Activated naive CD4-positive, alpha-beta T cell treated with anti-CD3 and anti-CD28 coated beads, Interleukin-2, amount 10 ng/mL, durations not matched to agents 7 days and 5 days (primary cell): Measurements from ENCODE around the gene LAP3.
"Not testable (repeated sequence)": the region's sequence is repeated elsewhere in the genome, so short reads cannot be mapped to it uniquely, and the experiment has no call there.

Experiments
- CTCF ChIA-PET: fragments of 350-600 bp; sonication (Branson Sonifier 250); formaldehyde crosslinking; loops from one replicate; lab custom pipeline; 2021; ENCODE audit warnings: antibody characterized with exemption; lab: Charles Lee
- DNase-seq: peaks from one replicate; pipeline ENCODE4 v3.0.0-alpha.2; 2020
- H3K27ac Mint-ChIP-seq: one replicate; pipeline ENCODE4 v1.8.0; 2021; ENCODE audit warnings: mild to moderate bottlenecking, moderate library complexity, mixed read lengths
- H3K27me3 Mint-ChIP-seq: one replicate; pipeline ENCODE4 v1.8.0; 2021; ENCODE audit warnings: mild to moderate bottlenecking, mixed read lengths
- H3K36me3 Mint-ChIP-seq: one replicate; pipeline ENCODE4 v1.8.0; 2021; ENCODE audit warnings: mixed read lengths
- H3K4me1 Mint-ChIP-seq: one replicate; pipeline ENCODE4 v1.8.0; 2021; ENCODE audit warnings: mixed read lengths
- H3K4me3 Mint-ChIP-seq: one replicate; pipeline ENCODE4 v1.8.0; 2021; ENCODE audit warnings: mild to moderate bottlenecking, moderate library complexity, mixed read lengths
- H3K9me3 Mint-ChIP-seq: one replicate; pipeline ENCODE4 v1.8.0; 2021; ENCODE audit warnings: mixed read lengths

Gene LAP3

GRCh38 chr4:17576932-17577664 is at the start of gene LAP3:
TSS of gene LAP3 (plus strand) at chr4:17577198. CDS start at chr4:17577466, 268 bp downstream.
- H3K4me3 Mint-ChIP-seq, result peak within 1 kb of the TSS; percentile 89
- H3K27ac Mint-ChIP-seq, result peak within 1 kb of the TSS; percentile 95
- peaks cover 41% of the 10 kb centered on the region for H3K4me1 Mint-ChIP-seq
- H3K27me3 Mint-ChIP-seq, result no peaks in the 10 kb centered on the region
- peaks cover 19% of the 10 kb centered on the region for H3K36me3 Mint-ChIP-seq
- CTCF ChIA-PET, result interaction anchor here (0.7 to 1.6 kb wide), 4 partner anchors 28 to 240 kb away, joined by 3 to 5 read pairs (median 4); partner anchors contain the start of gene MED28
- DNase-seq, result peak; percentile 99
- no peaks in the 10 kb centered on the region for H3K9me3 Mint-ChIP-seq

GRCh38 chr4:17528551-17529165 is 48.3 kb upstream of the LAP3 start:
- no peak for DNase-seq
- Mint-ChIP-seq H3K4me3 (no peak overlapping the region), H3K36me3 (no peaks in the 10 kb centered on the region), H3K4me1 (no peaks in the 10 kb centered on the region), H3K27me3 (peaks cover 44% of the 10 kb centered on the region), H3K9me3 (no peaks in the 10 kb centered on the region), H3K27ac (no peak overlapping the region)
- CTCF ChIA-PET, result no interaction called here

- Mint-ChIP-seq H3K9me3 (no peaks in the 10 kb centered on the region), H3K36me3 (no peaks in the 10 kb centered on the region), H3K27ac (no peak overlapping the region), H3K27me3 (peaks cover 38% of the 10 kb centered on the region), H3K4me3 (no peak overlapping the region), H3K4me1 (peaks cover 2% of the 10 kb centered on the region)
- no peak for DNase-seq
- CTCF ChIA-PET, result no interaction called here
Observed at GRCh38 chr4:17531538-17532285, 45.3 kb upstream of the LAP3 start.

- no peaks in the 10 kb centered on the region for H3K36me3 Mint-ChIP-seq
- H3K4me1 Mint-ChIP-seq, result peaks cover 2% of the 10 kb centered on the region
- CTCF ChIA-PET, result no interaction called here
Observed at GRCh38 chr4:17534705-17535104, 42.3 kb upstream of the LAP3 start.

GRCh38 chr4:17535242-17535641 is 41.8 kb upstream of the LAP3 start:
- H3K36me3 Mint-ChIP-seq, result no peaks in the 10 kb centered on the region
- CTCF ChIA-PET, result no interaction called here
- no peak overlapping the region for H3K4me3 Mint-ChIP-seq
- H3K27ac Mint-ChIP-seq, result no peak overlapping the region
- H3K27me3 Mint-ChIP-seq, result peaks cover 32% of the 10 kb centered on the region
- H3K4me1 Mint-ChIP-seq, result peaks cover 2% of the 10 kb centered on the region
- no peaks in the 10 kb centered on the region for H3K9me3 Mint-ChIP-seq
- DNase-seq, result no peak

More at GRCh38 chr4:17534705-17535104, 42.3 kb upstream of the LAP3 start:
- no peaks in the 10 kb centered on the region for H3K9me3 Mint-ChIP-seq
- no peak for DNase-seq
- no peak overlapping the region for H3K27ac Mint-ChIP-seq
- H3K4me3 Mint-ChIP-seq, result no peak overlapping the region
- H3K27me3 Mint-ChIP-seq, result peaks cover 29% of the 10 kb centered on the region

GRCh38 chr4:17535906-17536305 is 41.1 kb upstream of the LAP3 start:
- no peak for DNase-seq
- Mint-ChIP-seq H3K4me1 (peaks cover 2% of the 10 kb centered on the region), H3K27me3 (peaks cover 31% of the 10 kb centered on the region), H3K27ac (no peak overlapping the region), H3K9me3 (no peaks in the 10 kb centered on the region), H3K36me3 (no peaks in the 10 kb centered on the region), H3K4me3 (no peak overlapping the region)
- CTCF ChIA-PET, result no interaction called here

- H3K27ac Mint-ChIP-seq, H3K9me3 Mint-ChIP-seq, H3K4me3 Mint-ChIP-seq, DNase-seq, H3K36me3 Mint-ChIP-seq, H3K4me1 Mint-ChIP-seq, CTCF ChIA-PET: not testable (repeated sequence)
- peaks cover 23% of the 10 kb centered on the region for H3K27me3 Mint-ChIP-seq
Observed at GRCh38 chr4:17537060-17537459, 39.9 kb upstream of the LAP3 start.

GRCh38 chr4:17544205-17544604 is 32.8 kb upstream of the LAP3 start:
- CTCF ChIA-PET, result interaction anchor here (1.9 kb wide), 1 partner anchor 264 kb away, joined by 6 read pairs; no protein-coding TSS in a partner anchor
- Mint-ChIP-seq H3K4me1 (peaks cover 4% of the 10 kb centered on the region), H3K27me3 (peaks cover 13% of the 10 kb centered on the region), H3K36me3 (no peaks in the 10 kb centered on the region), H3K27ac (no peak overlapping the region), H3K4me3 (no peak overlapping the region), H3K9me3 (no peaks in the 10 kb centered on the region)
- DNase-seq, result no peak

- H3K9me3 Mint-ChIP-seq, result no peaks in the 10 kb centered on the region
- no peak overlapping the region for H3K27ac Mint-ChIP-seq
- DNase-seq, result no peak
- CTCF ChIA-PET, result interaction anchor here (1.9 kb wide), 1 partner anchor 263 kb away, joined by 6 read pairs; no protein-coding TSS in a partner anchor
- no peaks in the 10 kb centered on the region for H3K36me3 Mint-ChIP-seq
- H3K4me1 Mint-ChIP-seq, result peaks cover 4% of the 10 kb centered on the region
- no peak overlapping the region for H3K4me3 Mint-ChIP-seq
- peaks cover 13% of the 10 kb centered on the region for H3K27me3 Mint-ChIP-seq
Observed at GRCh38 chr4:17544831-17545234, 32.2 kb upstream of the LAP3 start.

GRCh38 chr4:17545374-17546140 is 31.4 kb upstream of the LAP3 start:
- peaks cover 9% of the 10 kb centered on the region for H3K27me3 Mint-ChIP-seq
- H3K9me3 Mint-ChIP-seq, result no peaks in the 10 kb centered on the region
- H3K4me3 Mint-ChIP-seq, result no peak overlapping the region
- H3K4me1 Mint-ChIP-seq, result peaks cover 4% of the 10 kb centered on the region
- CTCF ChIA-PET, result interaction anchor here (0.6 to 1.9 kb wide), 3 partner anchors 87 to 1045 kb away, joined by 3 to 6 read pairs (median 3); no protein-coding TSS in a partner anchor
- no peaks in the 10 kb centered on the region for H3K36me3 Mint-ChIP-seq
- no peak overlapping the region for H3K27ac Mint-ChIP-seq
- DNase-seq, result no peak

- no peaks in the 10 kb centered on the region for H3K36me3 Mint-ChIP-seq
Observed at GRCh38 chr4:17546222-17546621, 30.8 kb upstream of the LAP3 start.

GRCh38 chr4:17546678-17547077 is 30.3 kb upstream of the LAP3 start:
- no peak overlapping the region for H3K4me3 Mint-ChIP-seq
- H3K27ac Mint-ChIP-seq, result no peak overlapping the region
- no peaks in the 10 kb centered on the region for H3K9me3 Mint-ChIP-seq
- CTCF ChIA-PET, result interaction anchor here (0.6 to 2.9 kb wide), 7 partner anchors 26 to 270 kb away, joined by 3 to 10 read pairs (median 3); no protein-coding TSS in a partner anchor
- no peak for DNase-seq
- peaks cover 16% of the 10 kb centered on the region for H3K27me3 Mint-ChIP-seq
- no peaks in the 10 kb centered on the region for H3K36me3 Mint-ChIP-seq
- peaks cover 4% of the 10 kb centered on the region for H3K4me1 Mint-ChIP-seq

More at GRCh38 chr4:17546222-17546621, 30.8 kb upstream of the LAP3 start:
- no peak for DNase-seq
- Mint-ChIP-seq H3K9me3 (no peaks in the 10 kb centered on the region), H3K27me3 (peaks cover 11% of the 10 kb centered on the region), H3K27ac (no peak overlapping the region), H3K4me3 (no peak overlapping the region), H3K4me1 (peaks cover 4% of the 10 kb centered on the region)
- CTCF ChIA-PET, result interaction anchor here (0.6 to 1.2 kb wide), 4 partner anchors 25 to 262 kb away, joined by 3 to 4 read pairs (median 3); no protein-coding TSS in a partner anchor

- no peak overlapping the region for H3K4me3 Mint-ChIP-seq
- H3K9me3 Mint-ChIP-seq, result no peaks in the 10 kb centered on the region
- peaks cover 23% of the 10 kb centered on the region for H3K27me3 Mint-ChIP-seq
- no peak overlapping the region for H3K27ac Mint-ChIP-seq
- H3K4me1 Mint-ChIP-seq, result peaks cover 9% of the 10 kb centered on the region
- no peaks in the 10 kb centered on the region for H3K36me3 Mint-ChIP-seq
- CTCF ChIA-PET, result interaction anchor here (1.0 to 2.2 kb wide), 3 partner anchors 8 to 92 kb away, joined by 3 to 10 read pairs (median 3); no protein-coding TSS in a partner anchor
- DNase-seq, result no peak
Observed at GRCh38 chr4:17550549-17550948, 26.4 kb upstream of the LAP3 start.
